Activated CD4-positive, CD25-positive, alpha-beta regulatory T cell treated with anti-CD3 and anti-CD28 coated beads, Interleukin-2, amount 50 U/mL, for 16 hours (primary cell): ENCODE measurements around the gene ZNF318.
"Not testable (repeated sequence)": the region's sequence is repeated elsewhere in the genome, so short reads cannot be mapped to it uniquely, and the experiment has no call there.

ENCODE experiments used
- DNase-seq: peaks from one replicate; pipeline ENCODE4 v3.0.0-alpha.2; 2020; ENCODE audit warnings: low read depth, low spot score

ZNF318 gene

DNA sequence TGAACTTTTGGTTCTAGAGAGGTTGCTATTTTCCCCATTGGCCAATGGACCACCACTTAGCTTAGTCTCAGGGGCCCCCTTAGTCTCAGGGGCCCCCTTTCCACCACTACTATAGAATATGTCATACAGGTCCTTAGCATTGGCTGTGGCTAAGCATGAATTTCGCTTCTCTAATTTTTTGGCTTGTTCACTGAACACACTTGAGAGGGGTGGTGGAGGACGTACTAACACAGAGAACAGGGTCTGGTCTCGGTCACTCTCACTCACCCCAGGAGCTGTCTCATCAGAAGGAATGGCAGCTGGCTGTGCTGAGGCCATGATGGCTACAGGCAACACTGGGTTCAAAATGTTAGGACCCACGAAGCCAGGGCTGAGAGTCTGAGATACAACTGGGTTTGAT, 30.3 kb downstream of the ZNF318 start:
- no peak for DNase-seq

- no peak for DNase-seq
Measured at GRCh38 chr6:43338243-43338642, 31.2 kb downstream of the ZNF318 start.

DNA sequence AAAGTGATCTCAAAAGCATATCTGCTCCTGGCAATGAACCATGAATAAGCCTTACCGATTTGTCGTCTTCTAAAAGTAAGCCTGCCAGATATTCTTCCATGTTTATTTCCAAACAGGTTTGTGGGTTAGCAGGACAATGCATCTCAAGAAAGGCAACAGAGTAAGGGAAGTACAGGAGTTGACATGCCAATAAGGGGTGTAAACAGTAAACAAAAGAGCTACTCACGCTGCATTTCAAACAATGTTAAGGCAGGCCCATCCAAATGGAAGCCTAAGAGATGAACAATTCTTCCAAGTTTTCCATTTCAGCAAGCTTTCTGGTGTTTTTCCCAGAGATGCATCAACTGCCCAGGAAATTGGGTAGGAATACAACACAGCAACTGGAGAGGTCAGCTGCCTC, 33.1 kb downstream of the ZNF318 start:
- no peak for DNase-seq

DNA sequence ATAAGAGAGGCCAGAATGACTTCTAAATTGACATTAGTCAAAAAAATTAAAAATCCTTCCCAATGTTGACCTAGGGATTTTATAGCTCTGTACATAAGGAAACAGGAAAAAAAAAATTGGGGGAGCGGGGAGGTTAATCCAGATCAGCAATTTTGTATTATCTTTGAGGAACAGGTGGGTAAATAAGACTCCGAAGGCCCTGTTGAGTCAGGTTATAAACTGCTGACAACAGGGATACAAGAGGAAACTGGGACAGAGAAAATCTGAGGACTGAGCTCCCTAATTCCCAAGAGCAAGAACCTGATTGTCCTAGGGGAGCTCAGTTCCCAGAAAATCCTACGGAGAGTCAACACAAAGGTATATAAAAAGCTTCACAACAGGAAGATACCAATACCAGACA, 34.0 kb downstream of the ZNF318 start:
- DNase-seq, result no peak

DNA sequence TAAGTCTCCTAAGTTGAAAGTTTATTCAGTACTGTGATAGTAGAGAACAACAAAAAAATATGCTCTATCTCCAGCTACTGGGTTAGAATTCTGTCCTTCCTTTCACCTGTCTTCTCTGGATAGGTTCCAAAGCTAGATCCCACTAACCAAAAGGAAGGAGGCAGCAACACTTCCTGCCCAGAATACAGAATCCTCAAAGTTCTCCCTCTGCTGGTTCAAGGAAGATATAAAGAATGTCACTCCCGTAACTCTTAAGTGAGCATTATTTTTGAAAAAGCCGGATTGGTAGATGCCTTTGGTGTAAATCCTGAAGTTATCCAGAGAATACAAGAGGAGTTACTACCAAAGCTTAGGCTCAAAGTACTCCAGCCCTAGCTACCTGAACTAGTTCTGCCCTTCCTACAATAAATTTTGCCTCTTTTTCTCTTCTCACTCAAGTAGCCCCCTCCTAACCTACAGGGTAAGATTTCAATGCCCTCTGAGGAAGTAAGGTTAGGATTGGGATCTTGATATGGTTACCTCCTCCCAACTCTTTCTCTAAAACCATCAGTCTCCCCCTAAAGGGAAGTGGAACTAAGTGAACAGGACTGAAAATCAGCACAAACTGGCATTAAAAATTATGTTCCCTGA, 34.9 kb downstream of the ZNF318 start:
- DNase-seq, result no peak

DNA sequence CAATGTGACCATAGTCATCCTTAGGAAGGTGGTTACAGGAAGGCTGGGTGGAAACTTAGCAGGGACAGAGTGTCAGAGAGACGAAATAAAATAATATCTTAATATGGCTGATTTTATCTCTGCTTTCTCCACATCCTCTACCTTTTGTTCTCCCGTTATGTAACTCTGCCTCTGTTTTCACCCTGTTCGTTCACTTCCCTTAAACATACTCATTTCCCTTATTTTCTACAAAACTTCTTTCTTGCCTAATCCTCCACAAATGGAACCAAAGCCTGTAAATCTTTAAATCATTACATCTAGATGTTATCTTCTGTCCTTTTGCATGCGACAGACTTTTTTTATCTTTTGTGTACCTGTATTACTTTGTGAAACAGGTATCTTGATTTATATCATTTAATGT, 37.6 kb downstream of the ZNF318 start:
- DNase-seq, result no peak

GRCh38 chr6:43331470-43331869, 38.0 kb downstream of the ZNF318 start:
- no peak for DNase-seq

DNA sequence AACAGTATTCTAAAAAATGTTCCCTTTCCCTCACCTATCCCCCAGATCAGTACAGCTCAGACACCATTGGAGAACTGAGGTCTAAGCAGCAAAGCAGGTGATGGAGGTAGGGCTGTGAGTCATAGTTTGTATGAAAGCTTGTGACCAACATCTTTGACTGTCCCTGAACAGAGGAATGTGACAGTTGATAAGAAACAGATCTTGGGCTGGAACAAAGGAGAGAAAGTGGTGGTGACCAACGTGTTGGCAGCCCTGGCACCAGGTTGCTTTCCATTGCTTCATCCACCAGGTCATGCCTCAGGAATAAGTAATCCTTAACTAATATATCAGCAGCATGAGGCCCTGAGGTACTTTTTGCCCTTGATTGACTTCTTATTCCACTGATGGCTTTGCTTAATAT, 40.9 kb downstream of the ZNF318 start:
- no peak for DNase-seq

DNA sequence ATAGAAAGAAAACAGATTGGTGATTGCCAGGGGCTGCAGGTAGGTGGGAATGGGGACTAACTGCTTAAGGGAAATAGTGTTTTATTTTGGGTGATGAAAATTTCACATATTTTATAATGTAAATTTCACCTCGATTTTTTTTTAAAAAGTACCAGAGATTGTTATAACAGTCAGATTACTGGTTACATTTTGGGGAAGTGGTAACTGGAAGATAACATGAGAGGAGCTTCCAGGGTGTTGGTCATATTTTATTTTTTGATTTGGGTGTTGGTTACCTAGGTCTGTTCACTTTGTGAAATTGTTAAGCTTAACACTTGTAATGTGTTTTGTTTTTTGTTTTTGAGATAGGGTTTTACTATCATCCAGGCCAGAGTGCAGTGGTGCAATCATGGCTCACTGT, 43.6 kb downstream of the ZNF318 start:
- DNase-seq, result no peak

DNA sequence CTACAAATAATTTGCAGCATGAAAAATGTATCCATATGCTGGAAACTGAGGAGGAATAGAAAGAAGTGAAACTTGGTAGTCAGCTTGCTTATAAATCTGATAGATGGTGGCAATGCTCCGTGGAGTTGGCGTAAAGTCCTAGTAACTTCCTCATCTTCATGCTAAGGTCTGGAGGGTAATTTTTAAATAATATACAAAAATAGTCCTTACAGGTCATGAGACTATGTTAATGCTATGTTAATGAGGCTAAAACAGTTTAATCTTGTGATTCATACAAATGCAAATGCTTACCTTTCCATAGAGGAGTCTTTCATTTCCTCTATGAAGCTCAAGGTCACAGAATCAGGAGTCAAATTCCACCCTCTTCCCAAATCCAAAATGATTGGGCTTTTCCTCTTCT, 51.4 kb downstream of the ZNF318 start:
- no peak for DNase-seq

DNA sequence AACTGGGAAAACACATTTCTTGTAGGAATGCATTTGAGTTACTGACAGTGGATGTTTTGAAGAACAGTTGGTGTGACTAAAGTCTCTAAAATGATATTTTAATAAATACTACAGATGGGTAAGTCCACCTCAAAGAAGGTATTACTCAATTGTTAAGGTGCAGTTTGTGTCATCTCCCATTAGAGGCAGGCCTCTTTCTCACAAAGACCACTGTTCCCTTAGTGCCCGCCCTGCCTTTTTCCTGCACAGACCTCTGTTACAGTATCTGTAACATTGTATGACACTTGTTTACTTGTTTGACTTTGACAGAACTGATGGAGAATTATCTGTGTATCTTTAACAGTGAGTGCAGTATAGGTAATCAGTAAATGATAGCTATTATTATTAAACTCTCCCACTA, 55.6 kb downstream of the ZNF318 start:
- DNase-seq, result no peak

- no peak for DNase-seq
Measured at GRCh38 chr6:43311666-43312065, 57.8 kb downstream of the ZNF318 start.

DNA sequence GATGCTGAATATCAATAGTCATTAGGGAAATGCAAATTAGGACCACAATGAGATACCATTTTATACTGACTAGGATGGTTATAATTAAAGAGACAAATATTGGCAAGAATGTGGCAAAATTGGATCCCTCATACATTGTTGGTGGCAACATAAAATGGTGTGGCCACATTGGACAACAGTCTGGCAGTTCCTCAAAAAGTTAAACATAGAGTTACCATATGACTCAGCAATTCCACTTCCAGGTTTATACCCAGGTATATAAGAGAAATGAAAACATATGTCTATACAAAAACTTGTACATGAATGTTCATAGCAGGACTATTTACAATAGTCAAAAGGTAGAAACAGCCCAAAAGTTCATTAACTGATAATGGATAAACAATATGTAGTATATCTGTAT, 58.8 kb downstream of the ZNF318 start:
- no peak for DNase-seq

GRCh38 chr6:43310134-43310533, 59.3 kb downstream of the ZNF318 start:
- DNase-seq, result no peak

- DNase-seq, result no peak
Measured at GRCh38 chr6:43308990-43309477, 60.4 kb downstream of the ZNF318 start.

DNA sequence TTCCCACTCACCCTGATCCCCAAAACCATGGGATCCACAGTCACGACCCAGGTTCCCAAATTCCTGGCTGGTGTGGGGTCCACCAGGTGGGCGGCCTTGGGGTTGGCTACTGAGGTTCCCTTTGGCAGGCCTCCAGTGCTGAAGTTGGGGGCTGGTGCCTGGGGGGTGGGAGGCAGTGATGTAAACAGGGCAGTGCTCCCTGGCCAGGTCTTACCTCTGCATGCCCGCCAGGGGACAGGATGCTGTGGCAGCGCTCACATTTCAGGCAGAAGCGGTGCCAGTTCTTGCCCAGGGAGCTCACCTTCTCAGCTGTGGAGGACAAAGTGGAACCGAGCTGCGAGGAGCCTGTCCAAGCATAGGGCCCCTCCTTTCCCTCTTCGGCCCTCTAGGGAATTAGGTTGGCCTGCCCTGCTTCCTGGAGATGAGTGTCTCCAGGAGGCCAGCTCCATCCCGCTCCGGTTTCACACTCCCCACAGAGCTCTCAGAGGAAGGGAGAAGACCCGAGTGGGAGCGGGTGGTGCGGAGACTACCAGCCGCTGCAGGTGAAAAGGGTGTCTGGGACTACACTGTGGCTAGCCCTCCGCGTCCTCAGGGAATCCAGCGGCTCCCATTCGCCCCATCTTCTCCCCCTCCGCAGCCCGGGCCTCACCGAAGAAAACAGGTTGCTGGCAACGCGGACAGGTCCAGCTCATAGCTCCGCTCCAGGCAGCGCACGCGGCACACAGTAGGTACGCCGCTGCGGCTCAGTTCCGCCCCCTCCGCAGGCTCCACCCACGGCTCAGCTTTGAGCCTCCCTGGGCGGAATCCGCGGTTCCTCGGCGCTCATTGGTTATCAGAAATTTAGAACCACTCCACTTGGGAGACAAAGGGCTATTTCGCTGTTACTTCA, 61.1 kb downstream of the ZNF318 start, which contains the start of gene CRIP3:
CRIP3 (minus strand) TSS at position 726 of the 889 bp plus-strand sequence; CDS start at position 692, 34 bp downstream.
- no peak for DNase-seq

- no peak for DNase-seq
Measured at GRCh38 chr6:43307451-43308100, 61.9 kb downstream of the ZNF318 start.

DNA sequence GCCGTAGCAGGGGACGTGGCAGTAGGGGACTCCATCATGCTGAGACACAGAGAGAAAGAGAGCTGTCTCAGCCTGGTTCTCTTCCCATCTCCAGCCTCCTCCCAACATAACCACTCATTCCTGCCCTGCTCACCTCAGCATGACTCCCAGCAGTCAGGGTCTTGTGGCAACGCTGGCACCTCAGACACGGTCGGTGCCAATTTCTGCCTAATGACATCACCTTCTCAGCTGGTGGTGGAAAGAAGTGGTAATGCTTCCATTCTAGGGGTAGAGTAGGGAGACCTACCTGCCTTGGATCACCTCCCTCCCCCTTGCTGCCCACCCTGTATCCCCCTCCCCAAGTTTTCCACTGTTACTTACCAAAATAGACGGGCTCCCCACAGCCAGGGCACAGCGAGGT, 63.4 kb downstream of the ZNF318 start:
- DNase-seq, result no peak

GRCh38 chr6:43304882-43305281, 64.6 kb downstream of the ZNF318 start:
- no peak for DNase-seq

- no peak for DNase-seq
Measured at GRCh38 chr6:43304361-43304760, 65.1 kb downstream of the ZNF318 start.

DNA sequence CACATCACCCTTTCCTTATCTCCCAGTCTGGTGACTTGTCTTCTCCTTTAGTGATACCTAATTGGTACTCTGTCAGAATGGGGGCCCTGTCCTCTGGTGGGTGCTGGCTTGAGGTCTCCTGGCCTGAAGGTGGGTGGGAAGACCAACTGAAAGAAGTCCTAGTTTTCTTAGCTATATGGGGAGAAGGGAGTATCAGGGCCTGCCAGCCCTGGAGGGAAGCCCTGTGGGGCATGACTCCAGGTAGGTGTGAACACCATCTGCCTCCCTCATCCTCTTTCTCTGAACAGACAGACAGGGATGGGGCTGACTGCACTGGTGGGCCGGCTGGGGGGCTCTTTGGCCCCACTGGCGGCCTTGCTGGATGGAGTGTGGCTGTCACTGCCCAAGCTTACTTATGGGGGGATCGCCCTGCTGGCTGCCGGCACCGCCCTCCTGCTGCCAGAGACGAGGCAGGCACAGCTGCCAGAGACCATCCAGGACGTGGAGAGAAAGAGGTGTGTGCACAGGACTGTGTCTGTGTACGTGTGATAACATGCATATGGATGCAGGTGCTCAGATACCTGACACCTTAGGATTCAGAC, 65.6 kb downstream of the ZNF318 start:
- no peak for DNase-seq

- DNase-seq, result not testable (repeated sequence)
Measured at GRCh38 chr6:43303006-43303405, 66.4 kb downstream of the ZNF318 start.
